Right ventricle myocardium inferior (tissue), 1 donor: ENCODE results near the gene USP31. TPM values are rescaled to one million over a fixed set of nuclear protein-coding genes. Genes with fewer than 3 reads are reported as not detected.

ENCODE experiments used
- total RNA-seq: library from RNA; stranded (reverse); fragmentation: NEBNext Ultra II Directional; extraction: Animal tissue kit (Norgen Biotek cat#: 25700); gene quantifications from one replicate; pipeline ENCODE4 v1.2.1, GENCODE V29; 2021
- donor health status: DM: no; HTN: yes; CAD: no; lungs with severe emphysema.

USP31 gene
- total RNA-seq, 1 donor from 2014 or later = 26.8 TPM

Other genes starting within 250 kb of the USP31 start
- 0.30 TPM for gene SCNN1G, start 33.3 kb upstream of the USP31 start, total RNA-seq
- 0.27 TPM for gene SCNN1B, start 152.8 kb upstream of the USP31 start, total RNA-seq